ENCODE data around the gene PIGS. TPM values are rescaled to one million over a fixed set of nuclear protein-coding genes. Genes with fewer than 3 reads are reported as not detected.

PIGS gene
- total and polyA plus RNA-seq, 2 of the 13 experiments (the other 11 are each of a cell fraction or from before 2014, with no cell fraction given): 31.7 to 42.6 TPM

GRCh38 chr17:28552176-28552999 is 18.9 kb downstream of the PIGS start, which contains the start of gene UNC119 (continued):
- TF ChIP-seq FOXA3 (CRISPR knock-in tag; IDR thresholded peaks at IDR 0.05): no peak
- TF ChIP-seq FUBP1 (CRISPR knock-in tag; IDR thresholded peaks at IDR 0.05; ENCODE audit: borderline replicate concordance): no peak
- TF ChIP-seq BCL3 (CRISPR knock-in tag; IDR thresholded peaks at IDR 0.05): 0 out of 2 replicates have a peak, but pooled peaks have one; percentile 35
- TF ChIP-seq FOXA1 (IDR thresholded peaks at IDR 0.05): no peak
- no peak for TF ChIP-seq FOXA1 (CRISPR knock-in tag; IDR thresholded peaks at IDR 0.05)
- no peak for TF ChIP-seq MAFG (CRISPR knock-in tag; IDR thresholded peaks at IDR 0.05)
- no peak for TF ChIP-seq ZNF10 (CRISPR knock-in tag; IDR thresholded peaks at IDR 0.05; ENCODE audit: borderline replicate concordance, low read depth)
- TF ChIP-seq HMGXB4 (CRISPR knock-in tag; IDR thresholded peaks at IDR 0.05; ENCODE audit: borderline replicate concordance in 1 of 2, low read depth in 1 of 2): peak; percentile 31 to 40; a peak in 2 of 4 replicates
- TF ChIP-seq MLX (CRISPR knock-in tag; IDR thresholded peaks at IDR 0.05): no peak
- TF ChIP-seq EP300 (IDR thresholded peaks at IDR 0.05; ENCODE audit: low read depth in 2 of 2, low read length in 2 of 2): no peak
- TF ChIP-seq EP300 (CRISPR knock-in tag; IDR thresholded peaks at IDR 0.05; ENCODE audit: borderline replicate concordance): no peak
- TF ChIP-seq ZNF562 (CRISPR knock-in tag; IDR thresholded peaks at IDR 0.05; ENCODE audit: borderline replicate concordance): no peak
- TF ChIP-seq ZNF18 (CRISPR knock-in tag; IDR thresholded peaks at IDR 0.05; ENCODE audit: insufficient replicate concordance): no peak
- no peak for TF ChIP-seq ZNF260 (CRISPR knock-in tag; IDR thresholded peaks at IDR 0.05; ENCODE audit: borderline replicate concordance, low read depth)
- peak; percentile 32; the same call in 1 of the 2 replicates for TF ChIP-seq ISL2 (CRISPR knock-in tag; IDR thresholded peaks at IDR 0.05)
- no peak for TF ChIP-seq ZNF414 (CRISPR knock-in tag; IDR thresholded peaks at IDR 0.05)
- no peak for TF ChIP-seq ZNF33A (CRISPR knock-in tag; IDR thresholded peaks at IDR 0.05; ENCODE audit: borderline replicate concordance)
- TF ChIP-seq ZNF484 (CRISPR knock-in tag; IDR thresholded peaks at IDR 0.05; ENCODE audit: borderline replicate concordance, low read depth): no peak
- no peak for TF ChIP-seq JARID2 (CRISPR knock-in tag; IDR thresholded peaks at IDR 0.05; ENCODE audit: insufficient replicate concordance)
- no peak for TF ChIP-seq ZNF567 (CRISPR knock-in tag; IDR thresholded peaks at IDR 0.05; ENCODE audit: borderline replicate concordance)
